ENCODE results near the gene RPS27.

- TF ChIP-seq CTCF (IDR thresholded peaks at IDR 0.05) = no peak
- TF ChIP-seq POLR2A (IDR thresholded peaks at IDR 0.05) = no peak
Observed at GRCh38 chr1:153985341-153985912, 5.1 kb upstream of the RPS27 start.
